HG02678 (cell line): ENCODE measurements around the gene RBM38.

Experiments used
- ATAC-seq: cut with Tn5 transposase; IDR thresholded peaks from one replicate; pipeline ENCODE4 v1.9.1; 2021; ENCODE audit warnings: mild to moderate bottlenecking, moderate library complexity; ENCODE audit not compliant: unreplicated experiment

The RBM38 gene

GRCh38 chr20:57374343-57374930 lies 16.8 kb upstream of the RBM38 start:
- no peak for ATAC-seq

DNA sequence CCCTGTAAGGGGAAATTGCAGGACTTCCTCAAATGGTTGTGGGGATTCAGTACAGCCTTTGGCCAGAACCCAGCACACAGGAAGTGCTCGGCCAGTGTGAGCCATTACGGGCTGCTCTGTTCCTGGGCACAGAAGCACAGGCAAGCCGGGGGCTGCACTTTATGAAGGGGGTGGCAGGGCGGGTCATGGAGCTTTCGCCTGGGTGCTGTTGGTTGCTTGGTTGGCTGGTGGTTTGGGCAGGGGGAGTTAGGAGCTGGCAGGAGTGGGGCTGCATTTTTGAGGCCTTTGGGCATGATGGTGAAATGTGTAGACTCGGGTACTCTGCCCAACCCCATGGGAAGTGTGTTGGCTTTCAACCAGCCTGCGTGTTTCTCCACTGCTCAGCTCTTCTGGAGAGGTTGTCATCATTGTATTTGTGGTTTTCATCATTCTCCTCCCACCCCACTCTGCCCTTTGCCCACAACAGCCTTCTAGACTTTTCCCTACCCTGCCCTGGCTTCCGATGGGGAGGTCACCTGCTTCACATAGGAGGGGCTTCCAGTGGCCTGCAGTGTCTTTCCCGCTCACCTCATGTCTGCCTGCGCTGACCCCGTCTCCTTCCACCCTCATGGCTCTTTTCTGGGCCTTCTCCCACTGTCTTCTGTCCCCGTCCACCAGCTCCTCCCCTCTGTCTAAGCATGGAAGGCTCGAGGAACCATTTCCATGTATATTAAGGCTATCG lies 16.1 kb upstream of the RBM38 start:
- no peak for ATAC-seq

DNA sequence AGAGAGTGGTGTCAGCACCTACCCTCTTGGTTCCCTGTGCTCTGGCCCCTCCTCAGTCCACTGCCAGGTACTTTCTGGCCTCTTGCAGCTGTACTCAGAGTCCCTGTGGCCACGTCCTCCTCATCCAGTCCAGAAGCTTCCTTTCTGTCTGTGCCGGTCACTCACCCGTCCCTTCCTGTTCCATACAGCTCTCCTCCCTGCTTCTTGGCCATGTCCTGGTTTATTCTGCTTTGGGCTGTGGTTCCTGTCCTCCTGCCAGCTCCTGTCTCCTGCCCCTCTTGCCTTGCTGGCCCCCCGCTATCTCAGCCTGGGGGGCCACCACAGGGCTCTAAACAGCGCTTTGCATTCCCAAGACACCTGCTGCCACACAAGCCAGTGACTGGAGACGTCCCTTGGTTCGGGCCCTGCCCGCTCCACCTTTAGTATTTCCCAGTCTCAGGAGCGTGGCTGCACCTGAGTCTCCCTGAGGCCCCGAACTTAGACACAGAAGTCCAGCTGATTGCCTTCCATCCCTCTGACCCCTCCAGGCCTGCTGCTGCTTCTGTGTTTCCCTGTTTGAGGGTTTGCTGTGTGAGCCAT lies 15.5 kb upstream of the RBM38 start:
- ATAC-seq, result no peak

DNA sequence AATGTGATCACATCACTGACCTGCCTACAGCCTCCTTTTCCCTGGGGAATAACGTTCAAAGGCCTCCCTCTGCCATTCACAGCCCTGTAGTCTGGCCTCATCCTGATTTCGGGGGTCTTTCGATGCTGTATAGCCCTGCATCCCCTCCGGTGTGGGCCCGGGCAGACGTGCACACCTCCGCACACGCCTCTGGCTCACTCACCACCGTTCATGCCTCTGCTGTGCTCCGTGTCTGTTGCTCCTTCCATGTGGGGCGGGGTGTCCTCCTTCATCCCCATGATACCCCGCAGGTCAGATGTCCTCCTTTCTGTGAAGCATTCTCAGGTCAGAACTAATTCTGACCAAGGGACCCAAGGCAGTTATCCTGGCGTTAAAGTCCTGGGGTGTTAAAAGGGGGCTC lies 13.8 kb upstream of the RBM38 start:
- no peak for ATAC-seq

GRCh38 chr20:57378107-57378506 lies 13.1 kb upstream of the RBM38 start:
- ATAC-seq, result no peak

GRCh38 chr20:57378646-57379262 lies 12.4 kb upstream of the RBM38 start:
- ATAC-seq, result no peak

- ATAC-seq, result no peak
Observed at GRCh38 chr20:57379263-57379647, 11.9 kb upstream of the RBM38 start.

GRCh38 chr20:57380081-57380750 lies 11.0 kb upstream of the RBM38 start:
- ATAC-seq, result no peak

DNA sequence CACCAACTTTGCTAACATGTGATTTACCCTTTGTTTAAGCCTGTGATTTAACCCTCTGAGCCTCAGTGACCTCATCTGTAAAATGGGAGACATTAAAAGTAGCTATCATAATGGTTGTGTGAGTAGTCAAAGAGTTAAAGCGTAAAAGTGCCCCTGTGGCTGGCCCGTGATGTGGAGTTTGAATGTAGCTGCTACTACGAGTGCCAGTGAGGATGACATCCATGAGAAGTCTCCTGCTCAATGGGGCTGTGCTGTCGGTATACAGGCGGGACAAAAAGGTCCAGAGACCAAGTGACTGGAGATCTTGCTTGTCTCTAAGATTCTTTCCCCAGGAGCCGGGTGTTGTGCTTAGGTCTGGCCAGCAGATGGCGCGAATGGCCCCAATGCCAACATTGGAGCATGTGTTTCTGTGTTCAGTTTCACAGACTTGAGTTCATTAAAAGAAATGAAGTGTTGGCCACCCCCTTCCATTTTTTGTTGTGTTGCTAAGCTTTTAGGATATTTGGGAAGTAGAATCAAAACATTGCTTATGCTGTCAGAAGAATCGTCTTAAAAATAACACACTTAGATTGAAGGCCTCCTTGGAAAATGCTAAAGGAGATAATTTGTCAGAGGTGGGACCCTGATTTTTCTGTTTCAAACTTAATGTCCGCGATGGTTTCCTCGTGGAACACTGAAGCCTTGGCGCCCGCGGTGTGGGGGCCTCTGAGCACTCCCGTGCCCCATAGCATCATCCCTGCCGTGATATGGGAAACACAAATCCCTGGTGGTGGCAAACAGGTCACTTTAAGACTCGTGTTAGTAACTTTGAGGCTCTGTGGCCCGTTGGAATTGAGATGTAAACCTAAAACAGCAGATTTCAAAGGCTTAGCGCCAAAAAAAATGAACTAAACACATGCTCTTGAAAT lies 9.3 kb upstream of the RBM38 start:
- no peak for ATAC-seq

GRCh38 chr20:57382516-57382915 lies 8.7 kb upstream of the RBM38 start:
- no peak for ATAC-seq

GRCh38 chr20:57383447-57384347 lies 7.5 kb upstream of the RBM38 start:
- ATAC-seq, result no peak

- no peak for ATAC-seq
Observed at GRCh38 chr20:57384486-57384885, 6.7 kb upstream of the RBM38 start.

DNA sequence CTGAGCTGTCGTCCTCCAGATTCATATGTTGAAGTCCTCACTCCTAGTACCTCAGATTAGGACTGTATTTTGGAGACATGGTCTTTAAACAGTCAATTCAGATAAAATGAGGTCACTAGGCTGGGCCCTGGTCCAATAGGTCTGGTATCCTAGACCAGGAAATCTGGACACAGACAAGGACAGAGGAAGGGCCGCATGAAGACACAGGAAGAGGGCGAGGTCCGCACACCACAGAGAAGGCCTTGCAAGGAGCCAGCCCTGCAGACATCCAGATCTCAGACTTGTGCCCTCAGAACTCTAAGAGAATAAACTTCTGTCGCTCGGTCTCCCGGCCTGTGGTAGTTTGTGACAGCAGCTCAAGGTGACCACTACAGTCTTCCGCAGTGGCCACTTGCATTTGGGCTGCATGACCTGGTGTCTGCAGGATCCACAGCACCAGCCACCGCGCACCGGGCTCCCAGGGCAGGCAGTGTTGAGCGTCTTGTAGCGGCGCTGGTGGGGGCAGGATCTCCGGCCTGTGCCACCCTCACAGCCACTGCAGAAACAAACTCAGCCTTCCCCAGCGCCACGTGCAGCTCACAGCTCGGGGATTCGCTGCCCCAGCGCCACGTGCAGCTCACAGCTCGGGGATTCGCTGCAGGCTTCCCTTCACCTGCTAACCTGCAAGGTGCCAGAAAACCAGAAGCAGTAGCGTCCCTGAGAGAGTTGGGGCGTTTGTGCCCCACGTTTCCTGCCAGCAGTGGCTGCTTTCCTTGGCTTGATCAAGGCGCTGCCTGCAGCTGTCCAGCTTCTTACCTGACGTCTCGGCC lies 6.0 kb upstream of the RBM38 start:
- no peak for ATAC-seq

- no peak for ATAC-seq
Observed at GRCh38 chr20:57385940-57386339, 5.3 kb upstream of the RBM38 start.

- ATAC-seq, result no peak
Observed at GRCh38 chr20:57386762-57387161, 4.4 kb upstream of the RBM38 start.

- no peak for ATAC-seq
Observed at GRCh38 chr20:57387463-57387862, 3.7 kb upstream of the RBM38 start.

GRCh38 chr20:57387945-57388371 lies 3.2 kb upstream of the RBM38 start:
- no peak for ATAC-seq

- ATAC-seq, result peak; percentile 34
Observed at GRCh38 chr20:57388953-57389694, 2.1 kb upstream of the RBM38 start.
